PC-9 (cell line): ENCODE data around the gene LDLRAD2. TPM values are rescaled to one million over a fixed set of nuclear protein-coding genes. Genes with fewer than 3 reads are reported as not detected.

Experiments used
- BruUV-seq: library from RNA; stranded (reverse); fragments of 400-500 nt; replicated peaks from 2 replicates; lab custom pipeline; 2021; lab: Mats Ljungman, UMichigan
- CTCF ChIA-PET: fragments of 300-600 bp; sonication (Branson Sonifier 250); formaldehyde crosslinking; loops from one replicate; lab custom pipeline; 2022; ENCODE audit warnings: antibody characterized with exemption; lab: Charles Lee
- POLR2A ChIA-PET: fragments of 300-600 bp; sonication (Branson Sonifier 250); formaldehyde crosslinking; loops from one replicate; lab custom pipeline; 2022; ENCODE audit warnings: antibody characterized with exemption; ENCODE audit not compliant: unreplicated experiment; lab: Charles Lee
- DNase-seq, 2 experiments: peaks; one replicate each; pipeline versions ENCODE4 v3.0.0 to v3.0.0-alpha.2; 2015 to 2022; ENCODE audit warnings: mixed read lengths in 1 of 2
- H2AFZ ChIP-seq: fragments of 200-600 bp; sonication (generic); 2 replicates; pipeline ENCODE4 v1.8.1; 2017; ENCODE audit warnings: antibody characterized with exemption
- H3F3A ChIP-seq: fragments of 200-600 bp; sonication (generic); 2 replicates; pipeline ENCODE4 v1.8.1; 2017; ENCODE audit warnings: antibody characterized with exemption, mild to moderate bottlenecking, low read depth; ENCODE audit not compliant: insufficient read depth
- H3K27ac ChIP-seq: fragments of 200-600 bp; sonication (generic); 2 replicates; pipeline ENCODE4 v1.6.1; 2016; ENCODE audit warnings: mixed run types
- H3K27me3 ChIP-seq: fragments of 200-600 bp; sonication (generic); 2 replicates; pipeline ENCODE4 v1.6.1; 2016; ENCODE audit warnings: low read depth, mixed run types; ENCODE audit not compliant: insufficient read depth
- H3K36me3 ChIP-seq: fragments of 200-600 bp; sonication (generic); 2 replicates; pipeline ENCODE4 v1.6.1; 2016; ENCODE audit warnings: low read depth, mixed run types
- H3K4me1 ChIP-seq: fragments of 200-600 bp; sonication (generic); replicated peaks from 2 replicates; pipeline ENCODE4 v1.6.1; 2016; ENCODE audit warnings: mixed run types; ENCODE audit not compliant: insufficient read depth
- H3K4me2 ChIP-seq: fragments of 200-600 bp; sonication (generic); 2 replicates; pipeline ENCODE4 v1.6.1; 2017; ENCODE audit warnings: mixed run types
- H3K4me3 ChIP-seq: fragments of 200-600 bp; sonication (generic); 2 replicates; pipeline ENCODE4 v1.6.1; 2016; ENCODE audit warnings: mixed run types
- H3K79me2 ChIP-seq: fragments of 200-600 bp; sonication (generic); 2 replicates; pipeline ENCODE4 v1.6.1; 2017; ENCODE audit warnings: low read depth, mixed run types
- H3K9me2 ChIP-seq: fragments of 200-600 bp; sonication (generic); 2 replicates; pipeline ENCODE4 v1.8.1; 2017; ENCODE audit warnings: mild to moderate bottlenecking; ENCODE audit not compliant: insufficient read depth
- H3K9me3 ChIP-seq: fragments of 200-600 bp; sonication (generic); 2 replicates; pipeline ENCODE4 v1.8.1; 2016; ENCODE audit warnings: low read depth; ENCODE audit not compliant: insufficient read depth
- H4K20me1 ChIP-seq: fragments of 200-600 bp; sonication (generic); 2 replicates; pipeline ENCODE4 v1.8.1; 2017; ENCODE audit not compliant: insufficient read depth
- CTCF ChIP-seq: fragments of 200-600 bp; sonication (generic); conservative IDR thresholded peaks from 2 replicates; pipeline ENCODE4 v1.6.1; 2017; ENCODE audit warnings: mixed run types, antibody characterized with exemption, mild to moderate bottlenecking, moderate library complexity
- EZH2 ChIP-seq: fragments of 200-600 bp; sonication (generic); IDR thresholded peaks from 2 replicates; pipeline ENCODE4 v1.8.0; 2017; ENCODE audit warnings: antibody characterized with exemption, low read depth
- intact Hi-C: fragments of 100-400 bp; cut with micrococcal nuclease; formaldehyde crosslinking; loops from one replicate; pipeline ENCODE4 v1.10.0; 2022; ENCODE audit not compliant: unreplicated experiment
- total RNA-seq: library from RNA; stranded (reverse); gene quantifications from 2 replicates; pipeline ENCODE4 v1.2.3, GENCODE V29; 2021

LDLRAD2 gene
- total RNA-seq, 1 experiment from 2014 or later: not detected

GRCh38 chr1:21836729-21837128 is 24.7 kb downstream of the LDLRAD2 start:
- no peaks in the 10 kb centered on the region for H3K79me2 ChIP-seq
- H3K4me2 ChIP-seq: no peak overlapping the region
- no peaks in the 10 kb centered on the region for H3K9me3 ChIP-seq
- no peaks in the 10 kb centered on the region for H3K36me3 ChIP-seq
- no peak overlapping the region for H3K27ac ChIP-seq
- H3K27me3 ChIP-seq: no peaks in the 10 kb centered on the region
- no peak for DNase-seq
- H2AFZ ChIP-seq: no peak overlapping the region
- POLR2A ChIA-PET: no interaction called here
- intact Hi-C loops: no loop called here
- CTCF ChIA-PET: no interaction called here
- H3K4me1 ChIP-seq: no peaks in the 10 kb centered on the region
- no peaks in the 10 kb centered on the region for H4K20me1 ChIP-seq
- H3K4me3 ChIP-seq: no peak overlapping the region
- H3F3A ChIP-seq: no peaks in the 10 kb centered on the region
- BruUV-seq: no TSS peak
- H3K9me2 ChIP-seq: no peaks in the 10 kb centered on the region
- no peak for TF ChIP-seq CTCF
- TF ChIP-seq EZH2: no peak

- H3K79me2 ChIP-seq: no peaks in the 10 kb centered on the region
- no peak for DNase-seq
- no peaks in the 10 kb centered on the region for H4K20me1 ChIP-seq
- no peak overlapping the region for H3K4me2 ChIP-seq
- CTCF ChIA-PET: no interaction called here
- H3K27me3 ChIP-seq: no peaks in the 10 kb centered on the region
- H2AFZ ChIP-seq: no peak overlapping the region
- no peaks in the 10 kb centered on the region for H3F3A ChIP-seq
- H3K36me3 ChIP-seq: no peaks in the 10 kb centered on the region
- H3K27ac ChIP-seq: no peak overlapping the region
- TF ChIP-seq EZH2 (no peak), CTCF (no peak)
- H3K4me3 ChIP-seq: no peak overlapping the region
- BruUV-seq: no TSS peak
- no peaks in the 10 kb centered on the region for H3K4me1 ChIP-seq
- intact Hi-C loops: no loop called here
- no peaks in the 10 kb centered on the region for H3K9me2 ChIP-seq
- POLR2A ChIA-PET: no interaction called here
- H3K9me3 ChIP-seq: no peaks in the 10 kb centered on the region
Observed at GRCh38 chr1:21837476-21837875, 25.4 kb downstream of the LDLRAD2 start.

- H3K9me2 ChIP-seq: no peaks in the 10 kb centered on the region
- no peak overlapping the region for H3K4me2 ChIP-seq
- no peak overlapping the region for H3K27ac ChIP-seq
- H3K27me3 ChIP-seq: no peaks in the 10 kb centered on the region
- H3F3A ChIP-seq: no peaks in the 10 kb centered on the region
- H2AFZ ChIP-seq: no peak overlapping the region
- H4K20me1 ChIP-seq: no peaks in the 10 kb centered on the region
- H3K4me1 ChIP-seq: no peaks in the 10 kb centered on the region
- H3K4me3 ChIP-seq: no peak overlapping the region
- TF ChIP-seq EZH2 (no peak), CTCF (no peak)
- ChIA-PET POLR2A (no interaction called here), CTCF (no interaction called here)
- no peaks in the 10 kb centered on the region for H3K79me2 ChIP-seq
- H3K9me3 ChIP-seq: no peaks in the 10 kb centered on the region
- no TSS peak for BruUV-seq
- intact Hi-C loops: no loop called here
- DNase-seq: no peak
- H3K36me3 ChIP-seq: no peaks in the 10 kb centered on the region
Observed at GRCh38 chr1:21838359-21839157, 26.5 kb downstream of the LDLRAD2 start.
